Activated naive CD8-positive, alpha-beta T cell treated with anti-CD3 and anti-CD28 coated beads, Interleukin-2, amount 10 ng/mL, durations not matched to agents 7 days and 5 days (primary cell): ENCODE results near the gene MACROD2. TPM values are rescaled to one million over a fixed set of nuclear protein-coding genes. Genes with fewer than 3 reads are reported as not detected.

Source experiments
- ATAC-seq: fragments of 150-1000 bp; cut with Tn5 transposase; one replicate; pipeline ENCODE4 v1.10.0; 2021; ENCODE audit warnings: low read depth, moderate library complexity
- POLR2A ChIA-PET: fragments of 350-600 bp; sonication (Branson Sonifier 250); formaldehyde crosslinking; loops from one replicate; lab custom pipeline; 2021; ENCODE audit warnings: antibody characterized with exemption; lab: Charles Lee
- DNase-seq: peaks from one replicate; pipeline ENCODE4 v3.0.0; 2021
- H3K27ac Mint-ChIP-seq: one replicate; pipeline ENCODE4 v1.8.0; 2022; ENCODE audit warnings: mild to moderate bottlenecking, mixed read lengths
- H3K27me3 Mint-ChIP-seq: one replicate; pipeline ENCODE4 v1.8.0; 2022; ENCODE audit warnings: mild to moderate bottlenecking, moderate library complexity, mixed read lengths
- H3K36me3 Mint-ChIP-seq: one replicate; pipeline ENCODE4 v1.8.0; 2021; ENCODE audit warnings: mild to moderate bottlenecking, mixed read lengths
- H3K4me1 Mint-ChIP-seq: one replicate; pipeline ENCODE4 v1.8.0; 2021; ENCODE audit warnings: mixed read lengths
- H3K4me3 Mint-ChIP-seq: one replicate; pipeline ENCODE4 v1.8.0; 2022; ENCODE audit warnings: mild to moderate bottlenecking, moderate library complexity, mixed read lengths
- H3K9me3 Mint-ChIP-seq: one replicate; pipeline ENCODE4 v1.8.0; 2021; ENCODE audit warnings: mixed read lengths
- total RNA-seq, 2 experiments: library from RNA; stranded (reverse); gene quantifications; one replicate each; pipeline ENCODE4 v1.2.3, GENCODE V29; 2021

Gene MACROD2
- total RNA-seq, 2 experiments from 2014 or later, result not detected

GRCh38 chr20:15834857-15835256 is 1839.5 kb downstream of the MACROD2 start:
- no peaks in the 10 kb centered on the region for H3K4me1 Mint-ChIP-seq

GRCh38 chr20:15835811-15836210 is 1840.5 kb downstream of the MACROD2 start:
- no peaks in the 10 kb centered on the region for H3K27me3 Mint-ChIP-seq
- H3K4me3 Mint-ChIP-seq, result no peak overlapping the region
- ATAC-seq (no peak), DNase-seq (no peak)
- H3K36me3 Mint-ChIP-seq, result no peaks in the 10 kb centered on the region
- POLR2A ChIA-PET, result no interaction called here
- no peak overlapping the region for H3K27ac Mint-ChIP-seq
- H3K4me1 Mint-ChIP-seq, result no peaks in the 10 kb centered on the region
- H3K9me3 Mint-ChIP-seq, result no peaks in the 10 kb centered on the region

More at GRCh38 chr20:15834857-15835256, 1839.5 kb downstream of the MACROD2 start:
- DNase-seq, result no peak
- Mint-ChIP-seq H3K9me3 (no peaks in the 10 kb centered on the region), H3K4me3 (no peak overlapping the region), H3K36me3 (no peaks in the 10 kb centered on the region), H3K27ac (no peak overlapping the region), H3K27me3 (no peaks in the 10 kb centered on the region)
- no peak for ATAC-seq
- POLR2A ChIA-PET, result no interaction called here

- H3K4me1 Mint-ChIP-seq, result no peaks in the 10 kb centered on the region
- DNase-seq (no peak), ATAC-seq (no peak)
- POLR2A ChIA-PET, result no interaction called here
- H3K9me3 Mint-ChIP-seq, result no peaks in the 10 kb centered on the region
- H3K4me3 Mint-ChIP-seq, result no peak overlapping the region
- no peaks in the 10 kb centered on the region for H3K27me3 Mint-ChIP-seq
- no peak overlapping the region for H3K27ac Mint-ChIP-seq
- H3K36me3 Mint-ChIP-seq, result no peaks in the 10 kb centered on the region
Measured at GRCh38 chr20:15836634-15837033, 1841.3 kb downstream of the MACROD2 start.

GRCh38 chr20:15837563-15837962 is 1842.2 kb downstream of the MACROD2 start:
- DNase-seq, result no peak
- Mint-ChIP-seq H3K27ac (no peak overlapping the region), H3K36me3 (no peaks in the 10 kb centered on the region), H3K4me1 (no peaks in the 10 kb centered on the region), H3K27me3 (no peaks in the 10 kb centered on the region), H3K4me3 (no peak overlapping the region), H3K9me3 (no peaks in the 10 kb centered on the region)
- no peak for ATAC-seq
- POLR2A ChIA-PET, result no interaction called here

GRCh38 chr20:15838466-15838865 is 1843.2 kb downstream of the MACROD2 start:
- no peak for DNase-seq
- no peaks in the 10 kb centered on the region for H3K9me3 Mint-ChIP-seq
- H3K27me3 Mint-ChIP-seq, result no peaks in the 10 kb centered on the region
- no peaks in the 10 kb centered on the region for H3K36me3 Mint-ChIP-seq
- no peaks in the 10 kb centered on the region for H3K4me1 Mint-ChIP-seq
- H3K27ac Mint-ChIP-seq, result no peak overlapping the region
- POLR2A ChIA-PET, result no interaction called here
- H3K4me3 Mint-ChIP-seq, result no peak overlapping the region
- no peak for ATAC-seq

- Mint-ChIP-seq H3K27ac (no peak overlapping the region), H3K9me3 (no peaks in the 10 kb centered on the region), H3K36me3 (no peaks in the 10 kb centered on the region), H3K4me3 (no peak overlapping the region), H3K4me1 (no peaks in the 10 kb centered on the region), H3K27me3 (no peaks in the 10 kb centered on the region)
- ATAC-seq (no peak), DNase-seq (no peak)
- POLR2A ChIA-PET, result no interaction called here
Measured at GRCh38 chr20:15840636-15841301, 1845.5 kb downstream of the MACROD2 start.

- Mint-ChIP-seq H3K4me3 (no peak overlapping the region), H3K36me3 (no peaks in the 10 kb centered on the region), H3K4me1 (no peaks in the 10 kb centered on the region), H3K9me3 (no peaks in the 10 kb centered on the region), H3K27ac (no peak overlapping the region), H3K27me3 (no peaks in the 10 kb centered on the region)
- no peak for DNase-seq
- ATAC-seq, result no peak
- POLR2A ChIA-PET, result no interaction called here
Measured at GRCh38 chr20:15842872-15843271, 1847.6 kb downstream of the MACROD2 start.

GRCh38 chr20:15843777-15844176 is 1848.5 kb downstream of the MACROD2 start:
- no peak for ATAC-seq
- no peak overlapping the region for H3K27ac Mint-ChIP-seq
- no peak overlapping the region for H3K4me3 Mint-ChIP-seq
- DNase-seq, result no peak
- no peaks in the 10 kb centered on the region for H3K4me1 Mint-ChIP-seq
- H3K9me3 Mint-ChIP-seq, result peaks cover 1% of the 10 kb centered on the region
- POLR2A ChIA-PET, result no interaction called here
- H3K36me3 Mint-ChIP-seq, result no peaks in the 10 kb centered on the region
- no peaks in the 10 kb centered on the region for H3K27me3 Mint-ChIP-seq

GRCh38 chr20:15847196-15847784 is 1852.0 kb downstream of the MACROD2 start:
- H3K27ac Mint-ChIP-seq, result no peak overlapping the region
- peaks cover 2% of the 10 kb centered on the region for H3K9me3 Mint-ChIP-seq
- no peaks in the 10 kb centered on the region for H3K27me3 Mint-ChIP-seq
- POLR2A ChIA-PET, result no interaction called here
- no peak overlapping the region for H3K4me3 Mint-ChIP-seq
- DNase-seq, result no peak
- H3K4me1 Mint-ChIP-seq, result no peaks in the 10 kb centered on the region
- no peaks in the 10 kb centered on the region for H3K36me3 Mint-ChIP-seq
- ATAC-seq, result no peak

- H3K27ac Mint-ChIP-seq, result no peak overlapping the region
- POLR2A ChIA-PET, result no interaction called here
- ATAC-seq (no peak), DNase-seq (no peak)
- H3K27me3 Mint-ChIP-seq, result no peaks in the 10 kb centered on the region
- H3K4me3 Mint-ChIP-seq, result no peak overlapping the region
- no peaks in the 10 kb centered on the region for H3K4me1 Mint-ChIP-seq
- H3K9me3 Mint-ChIP-seq, result peaks cover 2% of the 10 kb centered on the region
- H3K36me3 Mint-ChIP-seq, result no peaks in the 10 kb centered on the region
Measured at GRCh38 chr20:15848126-15848525, 1852.8 kb downstream of the MACROD2 start.

GRCh38 chr20:15848995-15849610 is 1853.8 kb downstream of the MACROD2 start:
- Mint-ChIP-seq H3K4me1 (no peaks in the 10 kb centered on the region), H3K9me3 (peaks cover 2% of the 10 kb centered on the region), H3K4me3 (no peak overlapping the region), H3K27me3 (no peaks in the 10 kb centered on the region), H3K36me3 (no peaks in the 10 kb centered on the region), H3K27ac (no peak overlapping the region)
- DNase-seq (no peak), ATAC-seq (no peak)
- POLR2A ChIA-PET, result no interaction called here

- H3K9me3 Mint-ChIP-seq, result peaks cover 2% of the 10 kb centered on the region
- ATAC-seq (no peak), DNase-seq (no peak)
- H3K4me1 Mint-ChIP-seq, result no peaks in the 10 kb centered on the region
- no peak overlapping the region for H3K4me3 Mint-ChIP-seq
- no peaks in the 10 kb centered on the region for H3K36me3 Mint-ChIP-seq
- POLR2A ChIA-PET, result no interaction called here
- H3K27ac Mint-ChIP-seq, result no peak overlapping the region
- H3K27me3 Mint-ChIP-seq, result no peaks in the 10 kb centered on the region
Measured at GRCh38 chr20:15851576-15852215, 1856.4 kb downstream of the MACROD2 start.

- DNase-seq (no peak), ATAC-seq (no peak)
- no peak overlapping the region for H3K27ac Mint-ChIP-seq
- no peaks in the 10 kb centered on the region for H3K36me3 Mint-ChIP-seq
- H3K9me3 Mint-ChIP-seq, result peaks cover 2% of the 10 kb centered on the region
- no peaks in the 10 kb centered on the region for H3K4me1 Mint-ChIP-seq
- H3K27me3 Mint-ChIP-seq, result no peaks in the 10 kb centered on the region
- no peak overlapping the region for H3K4me3 Mint-ChIP-seq
- POLR2A ChIA-PET, result no interaction called here
Measured at GRCh38 chr20:15854911-15855310, 1859.6 kb downstream of the MACROD2 start.
